HG02588 (cell line): Measurements from ENCODE around the gene FXYD6.

Experiments used
- ATAC-seq: cut with Tn5 transposase; IDR thresholded peaks from one replicate; pipeline ENCODE4 v1.9.1; 2021; ENCODE audit warnings: mild to moderate bottlenecking, moderate library complexity; ENCODE audit not compliant: unreplicated experiment

The FXYD6 gene

DNA sequence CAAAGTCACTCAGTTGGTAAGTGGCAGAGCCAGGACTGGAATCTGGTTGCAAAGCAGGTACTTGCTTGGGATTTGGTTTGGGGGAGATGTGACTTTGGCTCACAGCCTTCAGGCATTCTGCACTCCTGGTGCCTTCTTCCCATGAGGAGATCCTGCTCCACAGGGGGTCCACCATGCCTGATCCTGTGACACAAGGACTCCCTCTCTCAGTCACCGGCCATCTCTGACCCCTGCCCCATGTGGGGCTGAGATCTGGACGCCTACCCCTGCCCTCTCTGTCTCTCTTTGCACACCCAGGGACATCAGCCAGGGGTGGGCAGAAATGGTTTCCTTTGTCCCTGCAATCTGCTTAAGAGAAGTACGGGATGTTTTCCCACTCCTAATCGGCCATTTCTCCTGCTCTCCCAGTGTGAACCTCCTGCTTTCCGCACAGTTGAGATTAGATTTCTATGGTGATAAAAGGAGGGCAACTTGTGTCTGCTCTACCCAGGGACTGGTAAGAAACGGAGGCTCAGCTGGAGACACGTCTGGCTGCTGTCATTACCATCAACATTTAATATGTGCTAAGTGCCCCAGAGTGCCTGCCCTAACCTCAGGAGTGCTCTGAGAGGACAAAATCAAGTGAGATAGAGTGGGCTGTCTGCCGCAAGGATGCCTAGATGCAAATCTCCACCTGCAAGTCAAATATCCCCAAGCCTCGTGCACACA lies 11.1 kb upstream of the FXYD6 start:
- no peak for ATAC-seq

DNA sequence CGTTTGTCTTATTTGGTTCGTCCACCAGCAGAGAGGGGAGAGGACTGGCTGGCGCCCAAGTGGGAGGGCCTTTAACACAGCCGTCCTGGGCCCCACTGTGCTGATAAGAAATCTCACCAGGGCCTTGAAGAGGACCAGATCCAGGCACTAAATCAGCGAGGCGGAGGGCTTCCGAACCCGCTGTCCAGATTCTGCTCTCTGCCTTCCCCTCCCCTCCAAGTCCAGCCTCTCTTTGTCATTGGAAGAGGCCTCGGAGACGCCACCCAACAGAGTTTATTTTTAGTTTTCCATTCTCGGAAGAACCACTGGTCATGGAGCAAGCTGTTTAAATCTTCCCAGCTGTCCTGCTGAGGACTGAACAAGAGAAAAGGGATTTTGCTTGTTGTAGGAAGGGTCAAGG lies 9.3 kb upstream of the FXYD6 start:
- no peak for ATAC-seq

DNA sequence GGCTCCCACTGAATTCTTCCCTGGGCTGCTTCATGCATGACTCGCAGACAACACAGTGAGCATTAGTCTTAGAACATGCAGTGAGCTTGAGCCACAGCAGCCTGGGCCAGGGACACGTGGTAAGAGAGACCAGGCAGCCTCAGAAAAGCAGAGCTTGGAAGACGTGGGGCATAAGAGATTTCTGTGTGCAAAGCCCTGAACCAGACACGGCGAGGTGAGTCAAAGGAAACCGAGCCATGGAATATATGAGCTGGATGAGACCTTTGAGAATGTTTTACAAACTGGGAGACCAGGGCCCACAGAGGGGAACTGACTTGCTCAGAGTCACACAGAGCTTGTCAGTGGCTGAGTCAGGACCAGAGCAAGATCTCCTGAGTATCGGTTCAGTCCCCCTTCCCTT lies 8.5 kb upstream of the FXYD6 start:
- ATAC-seq: no peak

DNA sequence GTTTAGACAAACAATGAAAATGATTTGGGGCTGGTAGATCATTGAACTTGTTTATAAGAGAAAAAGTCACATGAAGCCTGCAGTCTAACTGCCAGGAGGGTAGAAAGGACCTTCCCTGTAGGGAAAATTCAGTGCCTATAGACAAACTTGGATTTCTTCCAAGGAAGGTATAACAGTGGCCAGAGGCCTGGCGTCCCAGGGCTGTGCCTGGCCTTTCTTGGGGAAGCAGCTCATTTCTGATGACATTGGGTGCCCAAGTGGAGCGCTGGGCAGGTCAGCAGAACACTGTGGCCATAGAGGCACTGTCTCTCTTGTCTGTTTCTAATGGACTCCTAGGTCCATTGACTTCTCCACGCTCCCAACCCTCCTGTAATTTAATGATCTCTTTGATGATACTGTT lies 6.6 kb upstream of the FXYD6 start:
- no peak for ATAC-seq

DNA sequence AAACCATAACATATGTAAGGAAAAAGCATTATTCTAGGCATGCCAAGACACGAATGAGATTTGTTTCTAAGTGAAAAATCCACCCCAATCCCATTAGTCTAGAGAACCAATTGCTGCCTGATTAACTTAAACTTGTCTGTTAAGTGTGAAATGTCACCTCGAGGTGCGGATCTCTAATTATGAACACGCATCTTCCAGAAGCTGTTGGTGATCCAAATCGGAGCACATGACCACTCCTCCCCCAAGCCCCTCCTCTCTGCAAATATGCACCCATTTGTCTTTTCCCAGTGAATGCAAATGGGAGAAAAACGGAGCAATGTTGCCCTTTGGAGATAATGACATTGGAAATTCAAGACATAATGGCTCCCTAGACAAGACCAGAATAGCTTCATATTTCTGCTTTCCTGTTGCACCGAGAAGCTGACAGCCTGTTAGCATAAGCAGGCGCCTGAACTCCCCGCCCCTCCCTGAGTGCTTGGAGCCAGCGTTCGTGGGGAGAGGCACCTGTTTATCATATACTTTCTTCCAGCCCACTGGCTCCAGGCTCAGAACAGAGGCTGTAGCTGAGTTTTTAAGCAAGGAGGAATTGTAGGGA lies 6.0 kb upstream of the FXYD6 start:
- no peak for ATAC-seq

DNA sequence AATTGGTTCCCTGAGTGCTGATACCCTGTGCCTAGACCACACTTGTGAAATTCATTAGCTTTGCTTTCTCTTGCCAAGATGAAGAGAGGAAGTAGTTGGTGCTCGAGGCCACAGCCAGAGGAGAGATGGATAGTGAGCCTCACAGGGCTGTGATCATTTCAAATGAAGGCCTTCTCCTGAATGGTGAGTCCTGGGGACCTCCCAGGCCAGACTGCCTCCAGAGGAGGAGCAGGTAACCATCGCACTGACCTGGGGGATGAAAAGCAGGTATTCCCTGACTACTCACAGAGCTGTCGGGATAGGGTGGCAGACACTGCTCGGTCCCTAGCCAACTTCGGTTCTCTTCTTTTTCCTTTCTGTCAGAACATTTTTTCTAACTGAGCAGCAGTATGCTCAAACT lies 4.8 kb upstream of the FXYD6 start:
- no peak for ATAC-seq

DNA sequence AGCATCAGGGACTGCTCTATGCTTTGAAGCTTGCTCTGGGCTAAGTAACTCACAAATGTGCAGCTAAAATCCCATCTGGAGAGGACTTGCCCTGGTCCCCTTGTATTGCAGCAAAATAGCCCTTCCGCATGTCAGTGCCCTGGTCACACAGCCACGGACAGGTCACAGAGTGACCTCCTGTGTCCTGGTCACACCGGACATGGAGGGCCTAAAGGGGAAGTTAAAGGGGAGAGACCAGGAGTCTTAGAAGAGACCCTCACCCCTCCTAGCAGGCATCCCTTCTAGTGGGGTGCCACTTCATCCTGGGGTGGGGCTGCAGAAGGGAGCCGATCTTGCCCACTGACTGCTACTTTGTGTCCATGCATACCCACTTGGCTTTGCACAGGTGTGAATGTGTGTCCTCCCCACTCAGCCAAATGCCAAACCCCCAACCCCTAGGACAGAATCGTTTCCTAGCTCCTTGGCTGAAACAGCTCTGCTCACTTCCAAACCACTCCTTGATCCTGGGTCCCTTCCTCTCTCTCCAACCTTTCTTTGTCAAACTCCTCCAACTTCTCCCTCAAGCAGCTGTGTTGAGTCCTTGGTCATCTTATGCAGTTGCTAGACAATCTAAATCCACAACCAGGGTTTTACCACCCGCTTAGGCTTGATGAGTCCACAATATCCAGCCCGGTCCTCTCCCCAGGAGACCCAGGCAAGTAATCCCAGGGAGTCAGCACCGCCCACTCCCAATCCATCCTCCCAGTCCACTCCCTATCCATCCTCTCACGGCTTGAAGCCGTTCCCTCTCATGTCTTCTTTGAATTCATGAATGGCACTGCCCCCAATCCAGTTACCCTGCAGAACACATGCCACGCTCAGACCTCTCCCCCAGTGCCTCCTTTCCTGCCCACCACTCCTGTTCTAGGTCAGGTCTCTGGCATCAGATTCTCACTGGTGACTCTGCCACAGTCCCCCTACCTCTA lies 3.3 kb upstream of the FXYD6 start:
- no peak for ATAC-seq

DNA sequence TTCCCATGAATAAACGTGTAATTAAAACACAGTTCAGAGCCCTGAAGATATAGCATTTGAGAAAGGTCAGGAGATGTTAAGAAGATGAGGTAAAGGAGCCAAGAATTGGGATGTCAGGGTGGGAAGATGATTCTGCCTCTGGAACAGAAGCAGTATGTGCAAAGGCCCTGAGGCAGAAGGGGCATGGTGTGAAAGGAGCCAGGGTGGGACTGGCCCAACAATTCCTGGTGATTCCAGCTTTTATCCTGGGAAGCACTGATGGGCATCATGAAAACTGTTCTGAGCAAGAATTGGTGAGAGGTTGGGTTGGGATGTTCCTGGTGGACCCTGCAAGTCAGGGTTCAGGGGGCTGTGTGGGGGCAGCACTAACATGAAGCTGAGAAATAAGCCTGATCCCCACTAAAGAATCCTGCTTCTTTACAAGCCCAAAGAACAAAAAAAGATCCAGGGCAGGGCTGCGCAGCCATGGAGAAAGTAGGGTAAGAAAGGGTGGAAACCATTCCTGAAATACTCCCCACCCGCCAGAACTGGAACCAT lies 2.5 kb upstream of the FXYD6 start:
- no peak for ATAC-seq

DNA sequence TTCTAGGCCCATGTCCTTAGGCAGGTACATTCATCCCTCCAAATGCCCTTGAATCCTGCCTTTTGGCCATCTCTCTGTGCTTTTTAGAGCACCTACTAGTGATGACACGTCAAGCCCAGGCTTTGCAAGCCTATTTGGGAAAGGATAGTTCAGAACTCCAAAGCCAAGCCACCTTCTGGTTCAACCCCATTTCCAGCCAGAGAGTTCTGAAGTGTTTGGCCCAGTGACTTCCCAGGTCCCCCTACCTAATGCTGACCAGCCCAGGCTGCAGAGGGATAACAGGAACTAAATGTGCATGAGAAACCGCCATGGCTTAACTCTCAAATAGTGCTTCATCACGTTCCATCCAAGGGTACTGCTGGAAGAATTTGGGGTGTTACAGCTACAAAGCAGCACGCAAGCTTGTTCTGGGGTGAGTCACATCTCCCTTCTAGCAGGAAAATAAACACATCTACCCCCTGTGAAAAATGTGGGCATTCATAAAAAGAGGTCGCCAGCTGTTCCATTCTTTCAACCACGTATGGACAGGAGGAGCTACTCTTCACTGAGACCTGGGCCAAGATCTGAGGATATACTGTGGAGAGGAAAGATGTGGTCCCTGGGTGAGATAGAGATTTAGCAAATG lies 2.0 kb upstream of the FXYD6 start:
- no peak for ATAC-seq

DNA sequence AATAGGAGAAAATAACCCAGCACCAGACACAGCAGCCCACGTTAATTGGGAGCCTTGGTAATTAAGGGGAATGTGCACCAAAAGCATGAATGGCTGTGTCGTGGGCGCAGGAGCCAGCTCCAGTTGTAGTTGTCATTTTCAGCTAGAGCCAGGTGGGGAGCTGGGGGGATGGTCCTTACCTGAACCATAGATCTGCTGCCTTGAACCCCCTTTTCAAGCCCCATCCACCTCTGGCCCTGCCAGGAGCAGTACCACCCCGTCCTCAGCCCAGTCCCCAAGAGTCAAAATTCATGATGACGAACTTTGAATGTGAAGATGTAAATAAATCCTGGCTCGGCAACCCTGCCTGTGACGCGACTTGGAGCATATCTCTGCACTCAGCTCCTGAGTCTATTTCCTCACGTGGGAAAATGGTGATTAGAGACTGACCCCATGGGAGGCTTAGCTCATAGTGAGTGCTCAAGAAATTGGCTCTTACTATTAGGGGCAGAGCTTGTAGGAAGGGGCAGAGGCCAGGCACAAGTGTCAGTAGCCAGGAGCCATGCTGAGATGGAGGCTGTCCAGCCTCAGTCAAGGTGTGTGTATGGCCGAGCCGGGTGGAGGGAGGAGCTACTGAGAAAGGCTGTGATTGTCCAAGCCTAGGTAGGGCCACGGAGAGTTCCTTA lies 794 bp upstream of the FXYD6 start:
- no peak for ATAC-seq

DNA sequence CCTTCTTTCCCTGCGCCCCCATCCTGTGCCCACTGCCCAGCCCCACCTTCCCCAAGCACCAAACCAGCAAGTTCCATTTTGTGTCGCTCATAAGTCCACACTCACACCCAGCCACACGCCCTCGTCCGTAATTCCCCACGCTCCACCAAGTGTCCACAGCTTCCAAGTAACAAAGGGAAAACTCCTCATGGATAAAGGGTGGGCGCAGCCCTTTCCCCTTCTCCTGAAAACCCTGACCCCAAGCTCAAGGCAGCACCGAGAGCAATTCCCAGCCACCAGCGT lies 458 bp downstream of the FXYD6 start:
- ATAC-seq: no peak

DNA sequence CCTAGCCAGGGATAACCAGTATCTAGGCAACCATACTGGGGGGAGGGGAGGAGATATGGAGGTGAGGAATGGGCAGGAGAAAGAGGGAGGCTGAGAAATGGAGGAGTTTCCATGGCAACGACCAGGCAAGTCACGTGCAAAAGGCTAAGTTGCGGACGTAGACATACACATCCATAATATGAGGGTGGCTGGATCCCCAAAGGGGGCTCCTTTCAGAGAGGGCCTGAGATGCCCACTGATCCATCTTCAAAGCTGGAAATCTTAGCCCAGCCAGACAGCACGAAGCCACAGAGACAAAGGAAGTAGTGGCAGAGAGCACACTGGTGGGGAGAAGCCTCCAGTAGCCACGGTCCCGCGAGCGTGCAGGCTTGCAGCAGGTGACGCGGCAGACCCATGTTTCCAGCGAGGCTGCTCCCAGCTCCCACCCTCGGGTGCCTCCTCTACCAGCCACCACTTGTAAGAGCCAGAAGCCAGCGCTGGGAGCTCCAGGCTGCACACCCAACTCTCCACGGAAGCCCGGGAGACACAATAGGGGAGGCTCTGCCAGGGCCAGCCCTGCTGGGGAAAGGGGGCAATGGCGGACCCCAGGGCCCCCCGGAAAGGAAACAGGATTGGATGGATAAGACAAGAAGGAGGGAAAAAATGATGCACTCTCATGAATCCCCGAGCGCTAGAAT lies 938 bp downstream of the FXYD6 start:
- ATAC-seq: no peak

DNA sequence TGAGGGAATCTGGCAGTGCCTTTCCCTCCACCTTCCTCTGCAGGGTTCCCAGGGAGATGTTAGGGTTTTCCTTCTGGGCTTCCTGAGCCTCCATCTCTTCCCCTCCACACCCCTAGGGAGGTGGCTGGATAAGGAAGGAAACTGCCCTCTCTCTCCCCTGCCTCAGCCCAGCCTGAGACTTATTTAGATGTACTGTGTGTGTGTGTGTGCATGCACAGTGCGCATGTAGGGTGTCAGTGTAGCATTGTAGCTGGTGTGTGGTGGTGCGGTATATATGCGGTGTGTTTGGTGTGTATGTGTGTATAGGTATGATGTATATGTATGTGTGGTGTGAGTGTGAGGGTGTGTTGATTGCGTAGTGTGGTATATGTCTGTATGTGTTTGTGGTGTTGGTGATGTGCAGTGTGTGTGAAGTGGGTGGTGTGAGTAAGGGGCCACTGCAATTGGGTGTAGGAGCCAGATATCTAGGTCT lies 1.5 kb downstream of the FXYD6 start:
- no peak for ATAC-seq

DNA sequence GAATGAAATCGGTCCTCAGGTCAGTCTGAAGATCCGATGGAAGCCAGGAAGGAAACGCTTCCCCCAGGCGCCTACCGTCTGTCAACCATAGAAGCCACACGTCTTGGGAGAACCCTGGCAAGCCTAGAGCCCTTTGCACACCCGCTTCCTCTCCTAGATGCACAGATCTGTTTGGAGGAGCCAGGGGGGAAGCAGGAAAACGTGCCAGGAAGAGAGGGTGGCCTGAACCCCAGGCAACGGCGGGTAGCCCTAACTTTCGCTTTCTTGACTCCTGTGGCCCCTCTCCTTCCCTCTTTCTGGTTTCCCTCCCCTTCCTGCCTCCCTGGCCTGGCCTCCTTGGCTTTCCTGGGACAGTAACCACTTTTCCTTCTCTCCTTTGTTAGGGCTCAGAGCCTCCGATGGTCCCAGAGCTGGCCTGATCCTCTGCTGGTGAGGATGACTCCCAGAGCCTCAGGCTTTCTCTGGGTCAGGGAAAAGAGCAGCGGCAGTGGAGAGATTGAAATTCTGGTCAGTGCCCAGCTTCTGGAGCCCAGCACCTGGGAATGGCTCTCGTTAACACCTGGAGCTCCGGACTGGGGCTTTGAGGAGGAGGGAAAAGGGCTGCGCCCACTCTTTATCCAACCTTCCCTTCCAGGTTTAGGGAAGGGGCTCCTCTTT lies 2.1 kb downstream of the FXYD6 start:
- no peak for ATAC-seq

DNA sequence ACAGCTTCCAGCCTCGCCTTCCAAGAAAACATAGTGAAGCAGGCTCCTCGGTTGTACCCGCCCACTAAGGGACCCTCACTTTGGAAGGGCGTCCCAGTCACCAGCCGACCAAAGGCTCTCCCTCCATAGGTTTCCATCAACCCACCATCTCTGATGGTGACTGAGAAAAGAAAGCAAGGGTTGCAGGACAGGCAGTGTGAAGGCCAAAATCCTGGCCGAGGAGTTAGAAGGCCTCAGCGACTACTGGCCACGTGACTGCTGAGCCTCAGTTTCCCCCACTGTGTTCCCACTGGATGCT lies 2.7 kb downstream of the FXYD6 start:
- no peak for ATAC-seq

DNA sequence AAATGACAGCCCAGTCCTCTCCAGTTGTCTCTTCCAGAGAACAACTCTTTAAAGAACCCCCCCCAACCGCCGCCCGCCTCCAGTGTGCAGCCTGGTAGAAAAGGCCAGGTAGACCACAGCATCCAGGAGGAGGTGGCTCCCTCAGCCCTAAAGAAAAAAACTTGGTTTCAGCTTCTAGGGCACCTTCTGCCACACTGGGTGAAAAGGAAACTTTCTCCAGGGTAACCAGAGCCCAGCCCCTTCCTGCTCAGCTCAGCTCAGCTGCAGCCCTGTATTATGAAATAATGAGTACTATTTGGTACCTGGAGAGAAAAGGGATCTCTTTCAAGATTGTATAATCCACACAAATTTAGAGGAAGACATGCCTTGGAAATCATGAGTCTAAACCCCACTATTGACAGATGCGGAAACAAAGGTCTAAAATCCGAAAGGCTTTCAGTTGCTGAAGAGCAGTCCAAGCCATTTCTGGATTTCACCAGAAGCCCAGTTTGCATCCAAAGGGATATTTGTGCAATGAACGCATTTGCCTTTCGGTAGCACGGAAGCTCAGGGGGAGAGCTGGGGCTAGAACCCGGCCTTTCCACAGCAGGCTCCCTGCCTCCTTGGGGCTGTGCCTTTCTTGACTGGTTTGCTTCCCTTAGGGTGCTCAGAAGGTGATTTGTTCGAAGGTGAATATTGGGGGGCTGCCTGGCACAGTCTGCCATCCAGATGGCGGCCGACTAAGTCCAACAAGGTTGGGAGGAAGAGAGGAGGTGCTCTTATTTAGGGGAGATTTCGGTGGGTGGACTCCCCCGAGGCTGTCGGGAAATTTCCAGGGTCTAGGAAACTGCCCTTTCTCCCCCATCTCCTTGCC lies 3.3 kb downstream of the FXYD6 start:
- no peak for ATAC-seq

DNA sequence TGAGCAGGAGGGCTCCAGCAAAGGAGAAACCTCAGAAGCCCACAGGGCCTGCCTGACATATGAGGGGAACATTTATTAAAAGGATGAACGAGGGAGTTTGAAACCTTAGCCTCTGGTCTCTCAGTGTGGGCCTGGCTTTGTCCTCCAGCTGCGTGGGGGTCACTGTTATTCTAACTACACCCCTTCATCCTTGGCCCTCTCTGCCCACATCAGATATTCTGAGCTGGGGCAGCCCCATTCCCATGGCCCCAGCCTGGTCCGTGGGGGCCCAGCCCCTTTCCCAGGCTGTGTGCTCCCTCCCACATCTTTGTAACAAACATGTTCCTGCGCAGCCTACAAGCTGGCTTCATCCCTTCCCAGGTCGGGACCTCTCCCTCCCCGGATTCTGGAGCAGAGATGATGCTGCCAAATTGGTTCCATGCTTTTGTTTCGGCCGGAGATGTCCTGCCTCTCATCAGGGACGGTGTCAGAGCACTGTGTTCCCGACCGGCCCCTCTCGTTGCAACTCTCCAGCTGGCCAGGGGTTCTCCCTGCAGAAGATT lies 4.0 kb downstream of the FXYD6 start:
- ATAC-seq: no peak

DNA sequence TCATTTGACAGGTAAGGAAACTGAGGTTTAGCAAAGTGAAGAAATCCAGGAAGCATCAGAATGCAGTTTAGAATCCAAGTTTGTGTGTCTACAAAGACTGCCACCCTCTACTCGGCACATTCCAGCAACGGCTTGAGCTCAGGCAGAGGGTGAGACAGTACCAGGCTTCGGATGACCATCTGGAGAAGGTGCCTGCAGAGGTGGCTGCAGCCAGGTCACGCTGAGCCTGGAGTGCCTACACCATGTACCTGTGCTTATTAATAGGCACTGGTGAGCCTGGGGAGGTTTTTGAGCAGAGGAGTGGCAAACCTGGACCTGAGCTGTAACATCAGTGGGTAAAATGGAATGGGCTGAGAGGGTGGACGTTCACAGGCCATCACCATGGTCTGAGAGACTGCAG lies 4.7 kb downstream of the FXYD6 start:
- no peak for ATAC-seq

DNA sequence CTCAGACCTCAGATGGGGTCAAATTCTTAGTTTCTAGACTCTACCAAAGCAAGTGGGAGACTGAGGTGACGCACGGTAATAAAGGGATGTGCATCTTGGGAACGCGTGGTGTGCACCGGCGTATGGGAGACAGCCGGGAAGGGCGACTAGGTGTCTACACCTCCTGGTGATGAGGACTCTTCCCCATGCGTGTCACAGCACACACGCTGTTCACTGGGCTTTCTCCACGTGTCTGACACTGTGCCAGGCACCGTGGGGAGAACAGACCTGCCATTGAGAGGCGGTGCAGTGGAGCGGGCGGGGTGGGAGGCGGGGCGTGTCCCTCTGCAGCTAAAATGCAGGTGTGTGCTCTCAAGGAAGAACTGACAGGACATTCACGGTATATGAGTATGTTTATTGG lies 5.3 kb downstream of the FXYD6 start:
- no peak for ATAC-seq
